Right kidney (tissue), 1 donor: Measurements from ENCODE around the gene CACNA1A.
"Not testable (repeated sequence)": the region's sequence is repeated elsewhere in the genome, so short reads cannot be mapped to it uniquely, and the experiment has no call there.

ENCODE experiments used
- DNase-seq: peaks from one replicate; pipeline ENCODE4 v3.0.0-alpha.2; 2016

CACNA1A gene

GRCh38 chr19:13427273-13428051, 78.8 kb downstream of the CACNA1A start:
- DNase-seq = no peak

- not testable (repeated sequence) for DNase-seq
Measured at GRCh38 chr19:13425875-13426274, 80.4 kb downstream of the CACNA1A start.

DNA sequence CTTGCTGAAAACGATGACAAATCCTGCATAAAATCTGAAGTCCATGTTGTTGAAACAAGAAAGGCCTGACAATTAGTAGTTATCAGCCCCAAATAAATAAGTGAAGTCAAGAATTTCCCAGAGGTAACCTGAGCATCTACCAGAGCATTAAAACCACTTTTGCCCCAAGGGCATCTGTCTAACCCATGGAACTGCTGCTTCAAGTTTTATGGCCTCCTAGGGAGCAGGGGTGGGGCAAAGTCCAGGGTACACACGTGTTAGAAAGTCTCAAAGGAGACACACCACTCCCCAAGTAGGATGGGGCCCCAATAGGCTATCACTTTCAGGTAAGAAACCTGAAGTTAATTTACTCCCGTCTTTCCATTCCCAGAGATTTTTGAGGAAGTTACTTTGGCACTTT, 81.1 kb downstream of the CACNA1A start:
- DNase-seq = no peak

GRCh38 chr19:13420780-13421179, 85.5 kb downstream of the CACNA1A start:
- DNase-seq = no peak

DNA sequence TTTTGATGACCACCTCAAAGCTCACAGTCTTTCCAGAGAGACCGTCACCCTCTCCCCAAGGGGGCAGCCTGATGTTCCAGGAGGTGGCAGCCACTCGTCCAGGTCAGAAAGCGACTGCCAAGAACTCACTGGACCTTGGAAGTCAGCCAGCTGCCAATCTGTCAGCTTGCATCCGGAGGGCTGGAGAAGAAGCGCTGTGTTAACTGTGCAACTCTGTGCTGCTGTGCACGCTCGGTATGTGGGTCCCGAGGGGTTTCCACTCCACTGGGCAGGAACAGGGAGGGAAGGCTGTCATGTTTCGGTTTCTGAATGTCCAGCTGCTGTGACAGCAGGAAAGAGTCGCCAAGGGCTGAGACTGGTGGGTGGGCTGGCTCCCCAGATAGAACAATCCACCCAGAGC, 89.2 kb downstream of the CACNA1A start:
- DNase-seq = no peak

- no peak for DNase-seq
Measured at GRCh38 chr19:13411899-13412298, 94.4 kb downstream of the CACNA1A start.

GRCh38 chr19:13410946-13411345, 95.3 kb downstream of the CACNA1A start:
- DNase-seq = no peak

GRCh38 chr19:13408889-13409518, 97.3 kb downstream of the CACNA1A start:
- DNase-seq = no peak

DNA sequence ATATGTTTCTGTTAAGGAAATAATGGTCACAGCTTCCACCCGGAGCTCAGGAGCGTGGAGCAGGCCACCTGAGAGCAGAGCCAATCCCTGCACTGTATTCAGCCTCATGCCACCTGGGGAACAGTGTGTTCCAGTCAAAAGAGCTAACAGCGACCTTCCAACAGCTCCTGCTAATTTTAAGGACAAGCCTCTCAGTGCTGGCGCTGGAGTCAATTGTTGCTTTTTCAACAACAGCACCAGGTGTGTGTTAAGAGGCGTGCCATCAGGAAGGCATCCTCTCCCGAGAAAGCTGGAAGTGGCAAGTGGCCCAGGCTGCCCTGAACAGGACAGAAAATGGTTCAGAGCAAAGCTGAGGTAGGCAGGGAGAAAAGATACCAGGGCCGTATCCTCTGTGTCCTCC, 102.0 kb downstream of the CACNA1A start:
- DNase-seq = no peak

GRCh38 chr19:13401388-13401787, 104.9 kb downstream of the CACNA1A start:
- no peak for DNase-seq

DNA sequence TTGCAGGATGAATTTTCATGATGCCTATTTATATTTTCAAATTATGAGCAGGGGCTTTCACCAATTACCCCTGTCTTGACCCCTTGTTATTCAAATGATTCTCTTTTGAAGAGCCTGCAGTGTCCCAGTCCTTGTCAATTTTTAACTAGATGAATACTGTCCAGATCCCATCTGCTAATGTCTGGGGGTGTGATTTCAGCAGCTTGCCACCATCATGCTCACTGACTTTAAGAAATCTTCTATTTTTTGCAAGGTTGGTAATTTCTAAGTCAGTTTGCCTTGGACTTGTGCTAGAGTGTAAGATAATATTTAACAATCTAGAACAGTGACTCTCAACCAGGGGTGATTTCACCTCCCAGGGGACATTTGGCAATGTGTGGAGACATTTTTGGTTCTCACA, 106.0 kb downstream of the CACNA1A start:
- no peak for DNase-seq

DNA sequence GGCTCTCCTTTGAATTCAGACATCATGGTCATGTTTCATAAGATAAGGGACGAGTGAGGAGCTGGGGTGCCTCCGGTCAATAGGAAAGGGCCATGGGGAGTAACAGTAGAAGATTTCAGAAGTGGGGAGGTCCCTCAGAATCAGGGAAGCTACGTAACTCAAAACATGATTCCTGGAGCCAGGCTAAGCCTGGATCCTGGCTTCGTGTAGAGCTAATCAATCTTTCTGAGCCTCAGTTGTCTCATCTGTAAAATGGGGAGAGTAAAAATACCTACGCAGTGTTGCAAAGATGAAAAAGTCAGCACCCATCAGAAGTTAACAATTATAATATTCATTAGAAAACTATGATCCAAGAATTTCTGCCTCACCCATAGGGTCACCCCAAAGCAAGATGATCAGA, 106.5 kb downstream of the CACNA1A start:
- no peak for DNase-seq

DNA sequence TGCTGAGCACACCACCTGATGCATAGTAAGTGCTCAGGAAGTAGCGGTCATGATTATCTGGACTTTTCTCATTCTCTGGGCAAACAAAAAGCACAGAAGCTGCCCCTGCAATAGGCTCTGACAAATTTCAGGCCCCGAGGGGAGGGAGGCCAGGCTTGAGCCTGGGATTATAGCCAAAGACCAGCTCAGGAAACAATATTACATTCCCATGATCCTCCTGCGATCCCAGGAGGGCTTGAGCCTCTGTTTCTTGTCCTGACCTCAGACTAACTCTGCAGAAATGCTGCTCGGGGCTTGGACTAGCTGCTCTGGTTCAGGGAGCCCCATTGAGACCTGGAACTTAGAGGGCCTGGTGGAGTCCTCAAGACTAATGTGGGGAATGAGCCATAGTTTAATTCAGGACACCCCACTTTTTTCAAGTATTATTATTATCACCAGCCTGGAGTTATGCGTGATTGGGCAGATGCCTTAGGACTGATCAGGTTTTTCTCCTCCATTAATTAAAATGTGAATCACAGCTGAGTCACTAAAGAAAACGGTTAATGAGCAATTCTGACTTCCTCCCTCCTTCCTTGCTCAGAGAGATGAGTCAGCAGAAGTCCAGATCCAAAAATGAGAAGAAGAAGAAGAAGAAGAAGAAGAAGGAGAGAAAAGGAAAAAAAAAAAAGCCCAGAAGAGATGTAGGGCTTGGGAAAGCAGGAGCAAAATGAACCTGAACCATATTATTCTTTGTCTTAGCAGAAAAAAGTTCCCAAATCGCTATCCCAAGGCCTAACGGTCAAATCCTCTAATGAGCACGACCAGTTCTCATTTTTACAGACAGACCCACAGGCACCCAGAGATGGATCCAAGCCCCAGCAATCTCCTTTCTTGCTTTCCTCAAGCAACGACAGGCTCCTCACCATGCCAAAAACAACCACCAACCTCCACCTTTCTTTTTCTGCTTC, 107.2 kb downstream of the CACNA1A start:
- DNase-seq = no peak

- no peak for DNase-seq
Measured at GRCh38 chr19:13398182-13398581, 108.1 kb downstream of the CACNA1A start.

- DNase-seq = no peak
Measured at GRCh38 chr19:13396250-13397080, 109.8 kb downstream of the CACNA1A start.

DNA sequence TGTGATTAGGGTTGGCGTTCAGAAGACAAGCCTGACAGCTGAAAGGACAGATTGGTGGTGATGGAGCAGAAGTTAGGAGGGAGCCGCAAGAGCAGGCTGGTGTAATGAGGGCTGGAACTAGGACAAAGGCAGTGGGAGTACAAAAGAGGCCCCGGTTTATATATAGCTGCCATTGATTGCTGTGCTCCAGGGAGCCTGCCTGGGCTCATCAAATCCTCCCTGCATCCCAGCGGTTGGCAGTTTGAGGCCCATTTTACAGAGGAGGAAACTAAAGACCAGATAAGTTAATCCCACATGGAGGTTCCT, 123.7 kb downstream of the CACNA1A start:
- DNase-seq = no peak

- no peak for DNase-seq
Measured at GRCh38 chr19:13381827-13382632, 124.2 kb downstream of the CACNA1A start.

DNA sequence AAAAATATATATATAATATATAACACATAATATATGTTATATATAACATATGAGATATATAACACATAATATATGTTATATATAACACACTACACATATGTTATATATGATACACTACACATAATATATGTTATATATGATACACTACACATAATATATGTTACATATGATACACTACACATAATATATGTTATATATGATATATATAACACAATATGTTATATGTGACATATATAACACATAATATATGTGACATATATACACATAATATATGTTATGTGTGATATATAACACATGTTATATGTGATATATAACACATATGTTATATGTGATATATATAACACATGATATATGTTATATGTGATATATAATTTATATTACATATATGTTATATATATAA, 129.7 kb downstream of the CACNA1A start:
- no peak for DNase-seq

DNA sequence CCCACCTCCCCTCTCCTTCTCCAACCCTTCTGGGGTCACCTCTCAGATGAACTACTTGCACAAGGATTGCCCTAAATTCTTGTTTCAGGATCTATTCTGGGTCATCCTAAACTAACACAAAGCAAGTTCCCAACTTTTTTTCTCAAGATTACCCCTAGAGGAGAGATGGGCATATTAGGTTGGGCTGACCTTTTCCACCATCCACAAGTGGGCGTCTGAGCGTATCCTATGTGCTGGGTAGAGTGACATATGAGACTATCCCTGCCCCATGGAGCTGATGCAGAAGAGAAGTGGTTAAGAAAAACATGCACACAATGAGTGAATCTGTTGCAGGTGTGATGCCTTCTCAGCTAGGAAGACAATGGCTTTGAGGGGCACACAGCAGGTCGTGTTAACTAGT, 132.7 kb downstream of the CACNA1A start:
- DNase-seq = no peak

GRCh38 chr19:13370948-13371347, 135.3 kb downstream of the CACNA1A start:
- no peak for DNase-seq

DNA sequence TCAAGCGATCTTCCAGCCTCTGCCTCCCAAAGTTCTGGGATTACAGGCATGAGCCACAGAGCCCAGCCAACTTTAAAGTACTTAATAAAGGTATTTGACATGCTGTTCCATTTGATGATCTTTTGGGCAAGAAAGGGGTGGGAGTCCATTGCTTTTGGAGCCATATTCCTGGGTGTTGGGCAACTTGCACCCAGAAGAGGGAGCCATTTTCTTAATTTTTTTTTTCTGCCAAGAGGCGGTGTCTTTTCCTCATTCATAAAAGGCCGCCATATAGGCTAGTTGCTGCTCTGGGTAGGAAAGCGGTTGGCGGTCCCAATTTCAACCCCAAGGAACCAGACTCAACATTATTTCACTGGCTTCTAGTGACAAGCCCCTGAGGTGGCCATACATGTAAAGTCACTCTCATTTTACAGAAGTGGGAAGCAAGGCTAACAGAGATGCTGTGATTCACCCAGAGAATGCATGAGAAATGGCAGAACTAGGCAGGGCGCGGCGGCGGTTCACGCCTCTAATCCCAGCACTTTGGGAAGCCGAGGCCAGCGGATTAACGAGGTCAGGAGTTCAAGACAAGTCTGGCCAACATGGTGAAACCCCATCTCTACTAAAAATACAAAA, 139.6 kb downstream of the CACNA1A start:
- DNase-seq = no peak
